Suppressor macrophage treated with lipopolysaccharide for 1 hour (primary cell): ENCODE results near the gene DNAJC12.
"Not testable (repeated sequence)": the region's sequence is repeated elsewhere in the genome, so short reads cannot be mapped to it uniquely, and the experiment has no call there.

Experiments
- DNase-seq, 3 donors: peaks; one replicate each; pipeline ENCODE4 v3.0.0-alpha.2; 2020 to 2022

DNAJC12 gene

DNA sequence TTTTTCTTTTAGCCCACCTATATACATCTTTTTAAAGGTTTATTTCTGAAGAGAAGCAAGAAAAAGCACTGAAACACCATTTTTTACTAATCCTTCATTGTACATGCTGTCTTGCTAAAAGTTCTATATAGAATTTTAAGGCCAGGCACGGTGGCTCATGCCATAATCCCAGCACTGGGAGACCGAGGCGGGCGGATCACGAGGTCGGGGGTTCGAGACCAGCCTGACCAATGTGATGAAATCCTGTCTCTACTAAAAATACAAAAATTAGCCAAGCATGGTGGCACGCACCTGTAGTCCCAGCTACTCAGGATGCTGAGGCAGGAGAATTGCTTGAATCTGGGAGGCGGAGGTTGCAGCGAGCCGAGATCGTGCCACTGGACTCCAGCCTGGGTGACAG is 1.5 kb upstream of the DNAJC12 start:
- not testable (repeated sequence) for DNase-seq

- no peak for DNase-seq
Measured at GRCh38 chr10:67836972-67837371, 1.0 kb downstream of the DNAJC12 start.

DNA sequence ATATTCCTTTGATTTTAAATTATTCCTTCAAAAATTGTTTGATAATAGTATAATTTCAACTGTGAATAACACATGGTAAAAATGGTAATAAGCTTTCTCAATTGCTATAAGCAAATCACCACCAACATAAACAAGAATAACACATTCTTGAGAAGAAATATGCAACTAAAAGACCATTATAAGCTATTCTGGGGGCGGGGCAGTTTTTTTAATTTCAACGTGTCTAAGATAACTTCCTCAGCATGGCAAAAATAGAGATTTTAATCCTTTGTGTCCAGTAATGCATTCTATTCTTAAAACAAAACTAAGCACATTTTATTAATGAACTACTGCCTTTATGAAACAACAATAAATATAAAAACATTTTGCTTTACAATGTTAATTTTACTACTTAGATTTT is 1.5 kb downstream of the DNAJC12 start:
- no peak for DNase-seq

GRCh38 chr10:67835541-67836394 is 2.2 kb downstream of the DNAJC12 start:
- not testable (repeated sequence) for DNase-seq

DNA sequence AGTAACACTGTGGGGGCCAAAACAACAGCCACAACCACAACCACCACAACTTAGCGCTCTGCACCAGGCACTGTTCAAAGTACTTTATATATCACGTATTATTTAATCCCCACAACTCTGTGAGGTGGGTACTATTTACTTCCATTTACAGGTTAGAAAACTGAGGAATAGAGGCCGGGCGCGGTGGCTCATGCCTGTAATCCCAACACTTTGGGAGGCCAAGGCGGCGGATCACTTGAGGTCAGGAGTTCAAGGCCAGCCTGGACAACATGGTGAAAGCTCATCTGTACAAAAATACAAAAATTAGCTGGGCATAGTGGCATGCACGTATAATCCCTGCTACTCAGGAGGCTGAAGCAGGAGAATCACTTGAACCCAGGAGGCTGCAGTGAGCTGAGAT is 3.6 kb downstream of the DNAJC12 start:
- no peak for DNase-seq

DNA sequence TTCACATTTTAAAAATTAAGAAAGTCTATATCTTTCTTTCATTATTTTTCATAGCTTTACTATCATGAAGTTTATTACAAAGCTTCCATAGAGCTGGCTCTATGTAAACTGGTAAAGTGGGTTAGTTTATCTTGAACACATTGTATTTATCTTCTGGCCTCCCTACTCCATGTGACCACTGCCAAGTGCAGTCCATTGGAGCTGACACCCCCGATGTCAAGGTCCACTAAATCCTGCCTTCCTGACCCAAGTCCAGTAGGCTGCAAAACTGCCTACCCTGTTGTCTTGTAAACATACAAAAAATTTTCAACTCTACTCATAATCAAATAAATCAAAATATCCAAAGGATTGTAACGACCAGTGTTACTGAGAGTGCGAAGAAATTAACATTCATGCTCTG is 10.2 kb downstream of the DNAJC12 start:
- no peak for DNase-seq

DNA sequence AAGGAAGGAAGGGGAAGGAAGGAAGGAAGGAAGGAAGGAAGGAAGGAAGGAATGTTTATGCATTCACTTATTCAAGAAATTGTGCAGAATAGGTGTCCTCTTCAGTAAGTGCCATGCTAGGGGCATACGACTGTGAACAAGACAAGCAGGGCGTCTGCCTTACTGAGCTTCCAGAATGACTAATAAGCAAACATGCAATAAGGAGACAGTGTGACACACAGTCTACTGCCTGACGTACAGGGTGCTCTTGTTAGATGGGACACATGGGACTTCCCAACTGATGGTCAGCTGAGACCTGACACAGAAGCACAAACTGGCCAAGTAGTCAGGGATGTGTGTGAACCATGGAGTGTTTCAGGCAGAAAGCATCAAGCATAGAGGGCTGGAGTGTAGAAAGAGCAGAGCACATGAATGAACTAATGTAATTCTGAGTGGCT is 18.2 kb downstream of the DNAJC12 start:
- DNase-seq, result peak; percentile 36 to 70 (median 38)

DNA sequence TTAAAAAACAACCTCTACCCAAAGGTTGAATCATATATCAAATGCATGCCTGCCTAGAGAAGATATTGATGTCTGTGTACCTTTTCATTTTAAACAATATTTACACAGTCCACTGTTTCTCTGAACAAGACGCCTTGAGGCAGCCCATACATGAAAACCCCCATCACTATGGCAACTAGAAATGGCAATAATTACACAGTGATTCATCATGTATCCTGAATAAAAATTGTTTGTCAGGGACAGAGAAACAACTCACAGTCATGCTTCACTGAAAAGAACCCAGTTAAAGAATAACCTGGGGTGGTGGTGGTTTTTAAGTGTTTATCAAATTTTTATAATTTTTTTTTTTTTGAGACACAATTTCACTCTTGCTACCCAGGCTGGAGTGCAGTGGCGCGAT is 19.7 kb downstream of the DNAJC12 start:
- no peak for DNase-seq

- no peak for DNase-seq
Measured at GRCh38 chr10:67816719-67817118, 21.3 kb downstream of the DNAJC12 start.

DNA sequence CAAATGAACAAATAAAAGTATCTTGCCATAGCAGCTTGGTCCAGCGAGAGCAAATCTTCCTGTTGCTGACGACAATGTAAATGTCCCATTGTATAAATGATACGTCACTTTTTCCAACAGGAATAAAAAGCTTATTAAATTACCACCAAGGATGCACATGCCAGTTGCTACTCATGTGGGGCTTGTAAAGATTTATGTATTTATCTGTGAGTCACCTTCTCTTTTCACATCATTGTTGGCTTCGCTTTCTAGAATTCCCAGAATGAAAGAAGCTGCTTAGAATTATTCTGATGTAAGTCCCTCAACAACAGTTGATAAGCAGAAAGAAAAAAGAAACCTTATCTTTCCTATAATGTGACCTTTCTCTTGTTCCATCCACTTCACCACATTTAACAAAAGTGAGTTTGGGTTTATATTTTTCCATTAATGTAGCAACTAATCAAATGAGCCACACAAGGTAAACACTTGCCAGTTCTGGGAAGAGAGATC is 22.4 kb downstream of the DNAJC12 start:
- DNase-seq, result no peak

DNA sequence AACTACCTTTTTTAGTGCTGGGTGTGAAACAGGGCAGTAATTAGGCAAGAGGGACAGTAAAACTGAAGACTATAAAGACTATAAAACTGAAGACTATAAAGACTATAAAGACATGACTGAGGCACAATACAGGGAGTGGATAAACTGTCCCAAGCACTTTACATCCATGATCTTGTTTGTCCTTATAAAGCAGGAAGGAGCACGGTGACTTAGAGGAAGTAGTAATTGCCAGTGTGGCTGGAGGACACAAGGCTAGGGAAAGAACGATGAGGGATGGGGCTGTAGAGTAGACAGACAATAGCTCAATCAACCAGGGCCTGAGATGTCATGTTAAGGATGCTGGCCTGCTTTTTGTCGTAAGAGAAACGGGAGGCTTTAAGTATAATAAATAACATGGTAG is 26.0 kb downstream of the DNAJC12 start:
- DNase-seq, result no peak

DNA sequence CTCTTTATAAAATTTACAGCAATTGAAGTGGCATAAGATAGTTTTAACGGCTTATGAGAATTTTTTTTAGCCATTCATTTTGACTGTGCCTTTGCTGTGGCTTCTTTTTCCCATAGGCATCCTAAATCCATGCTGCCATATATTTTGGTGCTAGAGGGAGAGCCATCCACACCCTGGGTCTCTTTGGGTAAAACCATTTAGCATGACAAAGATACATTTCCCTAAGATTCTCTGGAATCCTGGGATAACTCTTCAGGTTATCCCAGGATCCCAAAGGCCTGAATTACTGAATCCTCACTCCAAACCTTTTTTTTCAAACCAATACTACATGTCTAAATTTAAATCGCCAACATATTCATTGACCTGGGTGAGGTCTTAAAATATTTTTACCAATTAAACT is 28.9 kb downstream of the DNAJC12 start:
- no peak for DNase-seq

DNA sequence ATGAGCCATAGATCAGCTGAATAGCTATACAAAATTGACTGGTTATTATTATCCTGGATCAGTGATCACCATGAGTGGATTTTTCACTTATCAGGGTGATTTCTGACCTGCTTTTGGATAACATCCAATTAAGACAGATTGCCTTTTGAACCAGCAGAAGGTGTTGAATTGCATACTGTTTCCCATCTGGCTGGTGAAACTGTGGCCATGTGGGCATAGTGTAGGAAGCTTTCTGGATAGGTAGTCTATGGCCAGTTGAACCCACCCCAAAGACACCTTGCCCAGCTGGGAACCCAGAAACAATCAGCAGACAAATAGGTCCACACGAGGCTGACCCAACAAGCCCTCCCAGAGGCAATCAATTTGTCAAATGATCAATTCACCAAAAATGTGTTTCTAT is 29.3 kb downstream of the DNAJC12 start:
- DNase-seq, result no peak

GRCh38 chr10:67807855-67808456 is 30.0 kb downstream of the DNAJC12 start:
- no peak for DNase-seq

DNA sequence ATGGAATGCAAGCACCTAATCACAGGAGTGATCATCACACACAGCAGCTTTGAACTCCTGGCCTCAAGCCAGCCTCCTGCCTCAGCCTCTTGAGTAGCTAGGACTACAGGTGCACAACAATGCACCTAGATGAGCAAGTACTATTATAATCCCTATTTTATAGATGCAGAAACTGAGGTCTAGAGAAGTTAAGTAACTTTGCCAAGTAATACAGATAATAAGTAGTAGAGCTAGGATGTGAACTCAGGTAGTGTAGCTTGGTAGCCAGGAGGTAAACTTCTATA is 33.7 kb downstream of the DNAJC12 start:
- DNase-seq, result peak in 1 of 3 donors; percentile 1

DNA sequence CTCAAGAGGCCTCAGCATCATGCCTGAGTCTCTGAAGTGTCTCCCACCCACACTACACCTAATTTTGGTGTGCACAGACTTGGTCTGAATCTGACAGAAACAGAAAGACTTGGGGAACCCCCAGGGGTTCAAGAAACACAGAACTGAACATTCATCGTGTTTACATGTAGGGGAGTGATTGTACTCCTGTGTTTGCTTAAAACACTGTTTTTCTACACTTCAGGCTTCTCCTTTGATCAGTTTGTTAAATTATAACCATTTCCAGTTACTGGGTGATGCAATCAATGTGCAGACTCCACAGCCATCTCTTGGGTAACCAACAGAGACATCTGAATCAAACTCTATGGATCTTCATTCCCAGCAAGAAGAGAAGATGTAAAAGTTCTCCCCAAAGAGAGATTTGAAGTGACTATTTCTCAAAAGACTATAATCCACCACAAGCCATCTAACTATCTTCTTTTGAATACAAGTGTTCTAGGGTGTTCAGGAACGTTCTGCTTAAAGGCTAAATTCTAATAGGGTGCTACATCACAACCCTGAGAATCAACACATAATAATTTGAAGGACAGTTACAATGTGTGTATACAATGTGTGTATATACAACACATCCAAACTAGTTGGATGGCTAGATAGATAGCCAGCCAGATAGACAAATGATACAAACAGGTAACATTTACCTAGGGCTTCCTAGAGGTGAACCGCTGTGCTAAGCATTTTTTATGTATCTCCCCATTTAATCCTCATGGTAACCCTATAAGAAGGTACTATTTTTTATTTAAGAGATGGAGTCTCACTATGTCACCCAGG is 34.2 kb downstream of the DNAJC12 start:
- peak in 1 of 3 donors; percentile 3 for DNase-seq

DNA sequence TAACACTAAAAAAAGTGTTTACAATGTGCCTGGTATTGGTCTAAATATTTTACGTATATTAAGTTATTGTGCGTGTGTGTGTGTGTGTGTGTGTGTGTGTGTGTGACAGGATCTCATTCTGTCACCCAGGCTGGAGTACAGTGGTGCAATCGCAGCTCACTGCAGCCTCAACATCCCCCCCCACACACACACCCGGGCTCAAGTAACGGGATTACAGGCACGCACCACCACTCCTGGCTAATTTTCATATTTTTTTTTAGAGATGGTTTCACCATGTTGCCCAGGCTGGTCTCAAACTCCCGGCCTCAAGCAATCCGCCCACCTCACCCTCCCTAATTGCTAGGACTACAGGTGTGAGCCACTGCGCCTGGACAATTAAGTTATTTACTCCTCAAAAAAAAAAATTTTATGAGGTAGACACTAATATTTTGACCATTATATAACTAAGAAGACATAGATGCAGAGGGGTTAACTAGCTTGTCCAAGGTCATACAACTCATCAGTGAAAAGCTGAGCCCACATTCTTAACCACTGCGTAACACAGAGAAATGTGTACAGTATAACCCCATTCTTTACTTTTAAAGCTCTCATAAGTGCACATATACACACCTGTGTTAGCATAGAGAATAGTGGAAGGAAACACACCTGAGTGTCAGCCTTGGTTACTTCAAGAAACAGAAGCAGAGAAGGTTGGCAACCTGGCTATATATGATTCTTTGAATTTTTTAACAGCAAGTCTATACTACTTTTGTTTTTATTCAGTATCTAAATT is 35.0 kb downstream of the DNAJC12 start:
- DNase-seq, result peak in 1 of 3 donors; percentile 10

DNA sequence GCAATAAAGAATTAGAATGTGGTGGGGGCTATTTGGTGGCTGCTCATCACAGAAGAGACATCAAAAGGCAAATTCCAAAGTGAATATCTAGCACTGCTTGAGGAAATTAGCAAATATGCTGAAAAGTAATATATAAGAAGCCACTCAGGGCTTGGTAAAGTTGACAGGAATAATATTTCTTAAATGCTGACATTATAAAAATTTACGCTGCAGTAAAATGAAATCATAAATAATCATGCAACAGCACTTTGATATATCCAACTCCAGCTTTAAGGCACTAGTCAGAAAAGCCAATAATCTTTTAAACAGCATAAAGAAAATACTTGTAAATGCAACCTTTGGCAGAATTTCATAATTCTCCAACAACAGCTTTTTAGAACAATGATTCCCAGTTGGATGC is 36.9 kb downstream of the DNAJC12 start:
- DNase-seq, result peak in 1 of 3 donors; percentile 5

DNA sequence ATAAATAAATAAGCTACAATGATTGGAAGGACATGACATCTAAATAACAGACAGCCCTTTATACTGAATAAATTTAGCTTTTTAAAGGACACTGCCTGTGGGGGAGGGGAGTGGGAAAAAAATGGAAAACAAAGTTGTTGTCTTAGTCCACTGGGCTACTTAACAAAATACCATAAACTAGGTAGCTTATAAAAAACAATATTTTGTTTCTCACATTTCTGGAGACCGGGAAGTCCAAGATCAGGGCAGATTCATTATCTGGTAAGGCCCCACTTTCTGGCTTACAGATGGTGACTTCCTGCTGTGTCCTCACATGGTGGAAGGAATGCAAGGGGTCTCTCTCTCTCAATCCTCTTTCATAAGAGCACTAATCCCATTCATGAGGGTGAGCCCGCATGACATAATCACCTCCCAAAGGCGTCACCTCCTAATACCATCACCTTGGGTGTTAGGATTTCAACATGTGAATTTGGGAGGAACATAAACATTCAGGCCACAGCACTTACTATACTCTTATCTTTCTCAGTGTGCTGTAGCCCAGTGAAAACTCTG is 43.0 kb downstream of the DNAJC12 start:
- DNase-seq, result no peak

DNA sequence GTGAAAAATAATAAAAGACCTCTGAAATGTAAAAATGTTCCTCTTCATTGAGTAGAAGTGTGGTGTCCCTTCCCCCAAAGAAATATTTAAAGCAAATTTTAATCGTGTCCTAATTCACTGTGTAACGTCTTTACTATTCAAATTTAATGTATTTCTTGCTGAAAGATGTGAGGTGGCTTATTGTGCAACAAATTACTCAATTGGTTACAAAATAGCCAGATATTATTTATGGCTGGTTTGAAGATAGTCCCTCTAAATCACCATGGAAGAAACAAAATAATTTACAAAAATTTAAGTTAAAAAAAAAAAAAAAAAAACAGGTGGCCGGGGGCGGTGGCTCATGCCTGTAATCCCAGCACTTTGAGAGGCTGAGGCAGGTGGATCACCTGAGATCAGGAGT is 43.7 kb downstream of the DNAJC12 start:
- peak in 1 of 3 donors; percentile 34 for DNase-seq

GRCh38 chr10:67793313-67793712 is 44.7 kb downstream of the DNAJC12 start:
- peak in 1 of 3 donors; percentile 5 for DNase-seq

DNA sequence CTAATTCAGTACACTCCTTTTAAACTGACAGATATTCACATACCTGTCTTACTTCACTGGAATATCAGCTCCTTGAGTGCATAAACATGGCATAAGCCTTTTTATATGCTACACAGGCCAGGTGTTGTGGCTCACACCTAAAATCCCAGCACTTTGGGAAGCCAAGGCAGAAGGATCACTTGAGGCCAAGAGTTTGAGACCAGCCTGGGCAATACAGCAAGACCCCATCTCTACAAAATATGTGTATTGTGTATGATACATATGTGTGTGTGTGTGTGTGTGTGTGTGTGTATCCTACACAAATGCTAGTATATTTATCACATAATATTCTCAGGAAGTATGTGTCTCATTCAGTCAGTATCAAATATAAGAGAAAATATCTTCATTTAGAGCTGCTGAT is 45.3 kb downstream of the DNAJC12 start:
- no peak for DNase-seq
